NT2/D1 (cell line): ENCODE data around the gene PARD3.

Experiments
- YY1 ChIP-seq: IDR thresholded peaks from 2 replicates; pipeline ENCODE4 v1.6.1; 2011; ENCODE audit not compliant: insufficient read length, insufficient read depth
- ZNF274 ChIP-seq: IDR thresholded peaks from 2 replicates; pipeline ENCODE4 v1.6.1; 2011; ENCODE audit warnings: mild to moderate bottlenecking, low read depth, low read length

GRCh38 chr10:34224639-34225038, 590.5 kb downstream of the PARD3 start:
- TF ChIP-seq ZNF274 (no peak), YY1 (no peak)
